GM18519 (cell line): Measurements from ENCODE around the gene RNU1-4.
A peak's percentile ranks its signal among the peaks of the same experiment; 100 is the strongest.
"Not testable (repeated sequence)": the region's sequence is repeated elsewhere in the genome, so short reads cannot be mapped to it uniquely, and the experiment has no call there.

Experiments used
- ATAC-seq: cut with Tn5 transposase; IDR thresholded peaks from one replicate; pipeline ENCODE4 v1.9.1; 2021; ENCODE audit warnings: mild to moderate bottlenecking, moderate library complexity; ENCODE audit not compliant: unreplicated experiment, low FRiP score

Gene RNU1-4

GRCh38 chr1:16740047-16740964 lies at the start of gene RNU1-4:
TSS of gene RNU1-4 (plus strand) at chr1:16740516.
- ATAC-seq, result peak; percentile 61

- not testable (repeated sequence) for ATAC-seq
These were observed 49.2 kb upstream of the RNU1-4 start for GRCh38 chr1:16690971-16691682.

- not testable (repeated sequence) for ATAC-seq
These were observed 48.0 kb upstream of the RNU1-4 start for GRCh38 chr1:16692283-16692682.

GRCh38 chr1:16692717-16693448 lies 47.4 kb upstream of the RNU1-4 start:
- ATAC-seq, result not testable (repeated sequence)

GRCh38 chr1:16693449-16694307 lies 46.6 kb upstream of the RNU1-4 start:
- ATAC-seq, result not testable (repeated sequence)

GRCh38 chr1:16694308-16694702 lies 46.0 kb upstream of the RNU1-4 start:
- ATAC-seq, result not testable (repeated sequence)

- ATAC-seq, result not testable (repeated sequence)
These were observed 43.7 kb upstream of the RNU1-4 start for GRCh38 chr1:16696507-16697150.

GRCh38 chr1:16697152-16697551 lies 43.2 kb upstream of the RNU1-4 start:
- ATAC-seq, result not testable (repeated sequence)

GRCh38 chr1:16699440-16699839 lies 40.9 kb upstream of the RNU1-4 start:
- not testable (repeated sequence) for ATAC-seq

- not testable (repeated sequence) for ATAC-seq
These were observed 40.0 kb upstream of the RNU1-4 start for GRCh38 chr1:16700138-16700895.

GRCh38 chr1:16701189-16701588 lies 39.1 kb upstream of the RNU1-4 start:
- ATAC-seq, result not testable (repeated sequence)

GRCh38 chr1:16702280-16702679 lies 38.0 kb upstream of the RNU1-4 start:
- ATAC-seq, result not testable (repeated sequence)

GRCh38 chr1:16703141-16703540 lies 37.2 kb upstream of the RNU1-4 start:
- ATAC-seq, result not testable (repeated sequence)

GRCh38 chr1:16703602-16704001 lies 36.7 kb upstream of the RNU1-4 start:
- ATAC-seq, result not testable (repeated sequence)

- ATAC-seq, result not testable (repeated sequence)
These were observed 36.2 kb upstream of the RNU1-4 start for GRCh38 chr1:16704076-16704475.

- ATAC-seq, result not testable (repeated sequence)
These were observed 35.7 kb upstream of the RNU1-4 start for GRCh38 chr1:16704502-16705100.

GRCh38 chr1:16706302-16706701 lies 34.0 kb upstream of the RNU1-4 start:
- ATAC-seq, result not testable (repeated sequence)
